Measurements from ENCODE around the gene TPP2. TPM values are rescaled to one million over a fixed set of nuclear protein-coding genes. Genes with fewer than 3 reads are reported as not detected.
A peak's percentile ranks its signal among the peaks of the same experiment; 100 is the strongest.

Gene TPP2
- polyA plus RNA-seq, 1 donor (not counting 4 experiments of a cell fraction or from before 2014, with no cell fraction given): 41.2 TPM

DNA sequence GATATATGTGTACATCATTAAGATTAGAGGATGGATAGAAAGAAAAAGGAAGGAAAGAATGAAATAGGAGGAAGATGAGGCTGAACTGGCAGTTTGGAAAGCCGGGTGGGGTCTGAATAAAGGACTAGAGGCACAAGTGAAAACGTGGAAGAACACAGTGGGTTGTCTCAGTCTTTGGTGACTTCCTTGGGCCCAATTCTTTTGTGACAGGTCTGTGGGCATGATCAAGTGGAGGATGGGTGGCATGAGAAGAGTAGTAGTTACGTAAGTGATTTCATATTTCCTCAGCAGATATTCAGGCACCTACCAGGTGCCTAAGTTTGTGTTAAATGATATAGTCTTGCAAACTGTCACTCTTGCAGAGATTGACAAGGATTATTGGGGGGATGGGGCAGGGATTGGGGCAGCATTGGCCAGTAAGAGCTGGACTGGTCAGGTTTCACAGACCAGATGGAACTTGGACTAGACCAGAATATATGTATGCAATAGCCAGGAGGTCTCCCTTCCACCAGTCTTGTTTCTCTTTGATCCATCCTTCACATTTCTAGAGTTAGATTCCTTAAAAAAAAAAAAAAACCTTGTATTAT lies 2.7 kb downstream of the TPP2 start:
- FAIRE-seq (no peak), DNase-seq (ENCODE audit: low read depth, low spot score) (no peak)
- H2AFZ ChIP-seq (ENCODE audit: control insufficient read depth, low read length): no peak overlapping the region
- H3K4me3 ChIP-seq (ENCODE audit: control insufficient read depth in 2 of 3, extremely low read depth in 1 of 3, insufficient read depth in 2 of 3, low read depth in 1 of 3, low read length in 3 of 3): no peak overlapping the region
- peaks cover 2% of the 10 kb centered on the region for H4K20me1 ChIP-seq (ENCODE audit: control insufficient read depth, extremely low read depth, insufficient read depth, low read length)
- no peaks in the 10 kb centered on the region for H3K9me3 ChIP-seq (ENCODE audit: control insufficient read depth, low read depth, low read length)
- no peak overlapping the region for H3K9ac ChIP-seq (ENCODE audit: control insufficient read depth, extremely low read depth, insufficient read depth, low read length)
- no peaks in the 10 kb centered on the region for H3K27me3 ChIP-seq (ENCODE audit: control insufficient read depth, extremely low read depth, insufficient read depth, low read length)
- dilution Hi-C loops (cut with MboI; ENCODE audit: extremely low pct_ligation_motif_present, low sequenced_read_pairs): no loop called here
- H3K9me1 ChIP-seq (ENCODE audit: control insufficient read depth, extremely low read depth, insufficient read depth, low read length): no peaks in the 10 kb centered on the region
- peaks cover 0 to 4% of the 10 kb centered on the region in 2 experiments for H3K36me3 ChIP-seq (ENCODE audit: control insufficient read depth in 2 of 2, extremely low read depth in 1 of 2, insufficient read depth in 2 of 2, low read length in 2 of 2)
- peaks cover 28% of the 10 kb centered on the region for H3K4me1 ChIP-seq (ENCODE audit: control insufficient read depth, extremely low read depth, insufficient read depth, low read length)
- TF ChIP-seq, protein P1, sequence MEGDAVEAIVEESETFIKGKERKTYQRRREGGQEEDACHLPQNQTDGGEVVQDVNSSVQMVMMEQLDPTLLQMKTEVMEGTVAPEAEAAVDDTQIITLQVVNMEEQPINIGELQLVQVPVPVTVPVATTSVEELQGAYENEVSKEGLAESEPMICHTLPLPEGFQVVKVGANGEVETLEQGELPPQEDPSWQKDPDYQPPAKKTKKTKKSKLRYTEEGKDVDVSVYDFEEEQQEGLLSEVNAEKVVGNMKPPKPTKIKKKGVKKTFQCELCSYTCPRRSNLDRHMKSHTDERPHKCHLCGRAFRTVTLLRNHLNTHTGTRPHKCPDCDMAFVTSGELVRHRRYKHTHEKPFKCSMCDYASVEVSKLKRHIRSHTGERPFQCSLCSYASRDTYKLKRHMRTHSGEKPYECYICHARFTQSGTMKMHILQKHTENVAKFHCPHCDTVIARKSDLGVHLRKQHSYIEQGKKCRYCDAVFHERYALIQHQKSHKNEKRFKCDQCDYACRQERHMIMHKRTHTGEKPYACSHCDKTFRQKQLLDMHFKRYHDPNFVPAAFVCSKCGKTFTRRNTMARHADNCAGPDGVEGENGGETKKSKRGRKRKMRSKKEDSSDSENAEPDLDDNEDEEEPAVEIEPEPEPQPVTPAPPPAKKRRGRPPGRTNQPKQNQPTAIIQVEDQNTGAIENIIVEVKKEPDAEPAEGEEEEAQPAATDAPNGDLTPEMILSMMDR (optimal IDR thresholded peaks at IDR 0.05 in 1 of 3, IDR thresholded peaks at IDR 0.05 in 1 of 3, conservative IDR thresholded peaks at IDR 0.05 in 1 of 3; ENCODE audit: extremely low read depth in 1 of 3, insufficient read depth in 2 of 3, low read length in 3 of 3): no peak
- TF ChIP-seq EZH2 (IDR thresholded peaks at IDR 0.05; ENCODE audit: low read length): no peak
- H3K4me2 ChIP-seq (ENCODE audit: control insufficient read depth, extremely low read depth, insufficient read depth, low read depth, low read length): peak overlapping the region; percentile 88
- no peak overlapping the region for H3K27ac ChIP-seq (ENCODE audit: control insufficient read depth, insufficient read depth, low read length)
- H3K79me2 ChIP-seq (ENCODE audit: control insufficient read depth, insufficient read depth, low read length): peaks cover 79% of the 10 kb centered on the region

DNA sequence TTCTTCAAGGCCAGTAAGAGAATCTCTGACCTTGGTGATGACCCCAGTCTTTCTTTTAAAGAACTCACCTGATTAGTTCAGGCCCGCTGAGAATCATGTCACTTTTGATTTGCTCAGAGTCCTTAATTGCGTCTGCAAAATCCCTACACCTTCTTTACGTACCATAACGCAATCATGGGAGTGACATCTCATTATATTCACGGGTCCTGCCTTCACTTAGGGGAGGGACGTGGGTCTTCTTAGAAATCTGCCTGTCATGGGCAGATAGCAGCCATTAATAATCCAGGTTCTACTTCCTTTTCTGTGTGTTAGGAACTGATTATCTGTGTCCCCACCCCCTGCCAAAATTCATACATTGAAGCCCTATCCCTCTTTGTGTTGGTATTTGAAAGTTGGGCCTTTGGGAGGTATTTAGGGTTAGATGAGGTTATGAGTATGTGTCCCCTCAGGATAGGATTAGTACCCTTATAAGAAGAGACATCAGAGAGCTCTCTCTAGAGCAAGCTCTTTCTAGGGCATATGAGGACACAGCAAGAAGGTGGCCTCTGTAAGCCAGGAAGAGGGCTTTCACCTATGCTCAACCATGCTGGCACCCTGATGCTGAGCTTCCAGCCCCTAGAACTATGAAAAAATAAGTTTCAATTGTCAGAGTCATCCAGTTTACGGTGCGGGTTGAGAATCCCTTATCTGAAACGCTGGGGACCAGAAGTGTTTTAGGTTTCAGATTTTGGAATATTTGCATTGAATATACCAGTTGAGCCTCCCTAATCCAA lies 9.9 kb downstream of the TPP2 start:
- H3K9me1 ChIP-seq (ENCODE audit: control insufficient read depth, extremely low read depth, insufficient read depth, low read length): no peaks in the 10 kb centered on the region
- H3K9ac ChIP-seq (ENCODE audit: control insufficient read depth, extremely low read depth, insufficient read depth, low read length): no peak overlapping the region
- no peaks in the 10 kb centered on the region for H3K9me3 ChIP-seq (ENCODE audit: control insufficient read depth, low read depth, low read length)
- H3K4me1 ChIP-seq (ENCODE audit: control insufficient read depth, extremely low read depth, insufficient read depth, low read length): peaks cover 15% of the 10 kb centered on the region
- no peaks in the 10 kb centered on the region for H4K20me1 ChIP-seq (ENCODE audit: control insufficient read depth, extremely low read depth, insufficient read depth, low read length)
- no peak overlapping the region for H2AFZ ChIP-seq (ENCODE audit: control insufficient read depth, low read length)
- dilution Hi-C loops (cut with MboI; ENCODE audit: extremely low pct_ligation_motif_present, low sequenced_read_pairs): no loop called here
- FAIRE-seq (no peak), DNase-seq (ENCODE audit: low read depth, low spot score) (no peak)
- peaks cover 69% of the 10 kb centered on the region for H3K79me2 ChIP-seq (ENCODE audit: control insufficient read depth, insufficient read depth, low read length)
- H3K27ac ChIP-seq (ENCODE audit: control insufficient read depth, insufficient read depth, low read length): no peak overlapping the region
- H3K27me3 ChIP-seq (ENCODE audit: control insufficient read depth, extremely low read depth, insufficient read depth, low read length): no peaks in the 10 kb centered on the region
- peaks cover 5 to 9% of the 10 kb centered on the region in 2 experiments for H3K36me3 ChIP-seq (ENCODE audit: control insufficient read depth in 2 of 2, extremely low read depth in 1 of 2, insufficient read depth in 2 of 2, low read length in 2 of 2)
- no peak for TF ChIP-seq EZH2 (IDR thresholded peaks at IDR 0.05; ENCODE audit: low read length)
- TF ChIP-seq, protein P1 (optimal IDR thresholded peaks at IDR 0.05 in 1 of 3, IDR thresholded peaks at IDR 0.05 in 1 of 3, conservative IDR thresholded peaks at IDR 0.05 in 1 of 3; ENCODE audit: extremely low read depth in 1 of 3, insufficient read depth in 2 of 3, low read length in 3 of 3): no peak
- no peak overlapping the region for H3K4me2 ChIP-seq (ENCODE audit: control insufficient read depth, extremely low read depth, insufficient read depth, low read depth, low read length)
- no peak overlapping the region for H3K4me3 ChIP-seq (ENCODE audit: control insufficient read depth in 2 of 3, extremely low read depth in 1 of 3, insufficient read depth in 2 of 3, low read depth in 1 of 3, low read length in 3 of 3)
